ENCODE data around the gene SLC1A7. TPM values are rescaled to one million over a fixed set of nuclear protein-coding genes. Genes with fewer than 3 reads are reported as not detected.

SLC1A7 gene
- total and polyA plus RNA-seq, 2 of the 13 experiments (the other 11 are each of a cell fraction or from before 2014, with no cell fraction given): 0.04 to 2.0 TPM

GRCh38 chr1:53183095-53183990 lies 40.9 kb upstream of the SLC1A7 start (continued):
- no peak for TF ChIP-seq NAIF1 (CRISPR knock-in tag; IDR thresholded peaks at IDR 0.05; ENCODE audit: borderline replicate concordance)
- no peak for TF ChIP-seq RFX3 (CRISPR knock-in tag; IDR thresholded peaks at IDR 0.05)
- TF ChIP-seq HOXD1 (CRISPR knock-in tag; IDR thresholded peaks at IDR 0.05): peak; percentile 54; the same call in 1 of the 2 replicates
- peak; percentile 70; the same call in 1 of the 2 replicates for TF ChIP-seq ARID4A (CRISPR knock-in tag; IDR thresholded peaks at IDR 0.05; ENCODE audit: borderline replicate concordance)
- 0 out of 2 replicates have a peak, but pooled peaks have one; percentile 30 for TF ChIP-seq ZNF263 (CRISPR knock-in tag; IDR thresholded peaks at IDR 0.05)
- TF ChIP-seq ZZZ3 (CRISPR knock-in tag; IDR thresholded peaks at IDR 0.05; ENCODE audit: borderline replicate concordance): no peak
- no peak for TF ChIP-seq ZNF260 (CRISPR knock-in tag; IDR thresholded peaks at IDR 0.05; ENCODE audit: borderline replicate concordance, low read depth)
- peak; percentile 84 for TF ChIP-seq TCF7 (IDR thresholded peaks at IDR 0.05; ENCODE audit: low read depth)
- TF ChIP-seq, protein P1, sequence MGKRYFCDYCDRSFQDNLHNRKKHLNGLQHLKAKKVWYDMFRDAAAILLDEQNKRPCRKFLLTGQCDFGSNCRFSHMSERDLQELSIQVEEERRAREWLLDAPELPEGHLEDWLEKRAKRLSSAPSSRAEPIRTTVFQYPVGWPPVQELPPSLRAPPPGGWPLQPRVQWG (CRISPR knock-in tag; IDR thresholded peaks at IDR 0.05; ENCODE audit: borderline replicate concordance, low read depth): no peak
- TF ChIP-seq ZMYM2 (CRISPR knock-in tag; IDR thresholded peaks at IDR 0.05): no peak
- TF ChIP-seq, protein P2, sequence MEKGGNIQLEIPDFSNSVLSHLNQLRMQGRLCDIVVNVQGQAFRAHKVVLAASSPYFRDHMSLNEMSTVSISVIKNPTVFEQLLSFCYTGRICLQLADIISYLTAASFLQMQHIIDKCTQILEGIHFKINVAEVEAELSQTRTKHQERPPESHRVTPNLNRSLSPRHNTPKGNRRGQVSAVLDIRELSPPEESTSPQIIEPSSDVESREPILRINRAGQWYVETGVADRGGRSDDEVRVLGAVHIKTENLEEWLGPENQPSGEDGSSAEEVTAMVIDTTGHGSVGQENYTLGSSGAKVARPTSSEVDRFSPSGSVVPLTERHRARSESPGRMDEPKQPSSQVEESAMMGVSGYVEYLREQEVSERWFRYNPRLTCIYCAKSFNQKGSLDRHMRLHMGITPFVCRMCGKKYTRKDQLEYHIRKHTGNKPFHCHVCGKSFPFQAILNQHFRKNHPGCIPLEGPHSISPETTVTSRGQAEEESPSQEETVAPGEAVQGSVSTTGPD (CRISPR knock-in tag; IDR thresholded peaks at IDR 0.05): no peak
- no peak for TF ChIP-seq ZNF20 (CRISPR knock-in tag; IDR thresholded peaks at IDR 0.05)
- no peak for TF ChIP-seq ZNF570 (CRISPR knock-in tag; IDR thresholded peaks at IDR 0.05; ENCODE audit: borderline replicate concordance)
- TF ChIP-seq ZNF432 (CRISPR knock-in tag; IDR thresholded peaks at IDR 0.05; ENCODE audit: borderline replicate concordance): no peak
- TF ChIP-seq, protein P3, sequence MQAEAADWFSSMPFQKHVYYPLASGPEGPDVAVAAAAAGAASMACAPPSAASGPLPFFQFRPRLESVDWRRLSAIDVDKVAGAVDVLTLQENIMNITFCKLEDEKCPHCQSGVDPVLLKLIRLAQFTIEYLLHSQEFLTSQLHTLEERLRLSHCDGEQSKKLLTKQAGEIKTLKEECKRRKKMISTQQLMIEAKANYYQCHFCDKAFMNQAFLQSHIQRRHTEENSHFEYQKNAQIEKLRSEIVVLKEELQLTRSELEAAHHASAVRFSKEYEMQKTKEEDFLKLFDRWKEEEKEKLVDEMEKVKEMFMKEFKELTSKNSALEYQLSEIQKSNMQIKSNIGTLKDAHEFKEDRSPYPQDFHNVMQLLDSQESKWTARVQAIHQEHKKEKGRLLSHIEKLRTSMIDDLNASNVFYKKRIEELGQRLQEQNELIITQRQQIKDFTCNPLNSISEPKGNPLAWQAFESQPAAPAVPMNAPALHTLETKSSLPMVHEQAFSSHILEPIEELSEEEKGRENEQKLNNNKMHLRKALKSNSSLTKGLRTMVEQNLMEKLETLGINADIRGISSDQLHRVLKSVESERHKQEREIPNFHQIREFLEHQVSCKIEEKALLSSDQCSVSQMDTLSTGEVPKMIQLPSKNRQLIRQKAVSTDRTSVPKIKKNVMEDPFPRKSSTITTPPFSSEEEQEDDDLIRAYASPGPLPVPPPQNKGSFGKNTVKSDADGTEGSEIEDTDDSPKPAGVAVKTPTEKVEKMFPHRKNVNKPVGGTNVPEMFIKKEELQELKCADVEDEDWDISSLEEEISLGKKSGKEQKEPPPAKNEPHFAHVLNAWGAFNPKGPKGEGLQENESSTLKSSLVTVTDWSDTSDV (CRISPR knock-in tag; IDR thresholded peaks at IDR 0.05): no peak
- TF ChIP-seq ZNF280D (CRISPR knock-in tag; IDR thresholded peaks at IDR 0.05): 0 out of 2 replicates have a peak, but pooled peaks have one; percentile 33

Measured in HepG2 (cell line).